WTC11 (cell line): Measurements from ENCODE around the gene TRIM41. TPM values are rescaled to one million over a fixed set of nuclear protein-coding genes. Genes with fewer than 3 reads are reported as not detected.
A peak's percentile ranks its signal among the peaks of the same experiment; 100 is the strongest.

Experiments used
- ARID4B ChIP-seq: sonication (generic); formaldehyde crosslinking; IDR thresholded peaks from 2 replicates; pipeline ENCODE4 v1.8.0; 2023; ENCODE audit warnings: missing genetic modification reagents, mild to moderate bottlenecking, borderline replicate concordance
- ATF1 ChIP-seq: sonication (generic); formaldehyde crosslinking; IDR thresholded peaks from 2 replicates; pipeline ENCODE4 v1.8.1; 2023; ENCODE audit warnings: mild to moderate bottlenecking, moderate library complexity, missing genetic modification reagents
- CREB1 ChIP-seq: sonication (generic); formaldehyde crosslinking; IDR thresholded peaks from 2 replicates; pipeline ENCODE4 v1.8.0; 2023; ENCODE audit warnings: mild to moderate bottlenecking, missing genetic modification reagents
- CREM ChIP-seq: sonication (generic); formaldehyde crosslinking; IDR thresholded peaks from 2 replicates; pipeline ENCODE4 v1.8.1; 2022; ENCODE audit warnings: mild to moderate bottlenecking, missing genetic modification reagents, moderate library complexity
- ELF4 ChIP-seq: sonication (generic); formaldehyde crosslinking; IDR thresholded peaks from 2 replicates; pipeline ENCODE4 v1.8.1; 2022; ENCODE audit warnings: low read depth, mild to moderate bottlenecking, moderate library complexity, missing genetic modification reagents
- ETV6 ChIP-seq: sonication (generic); formaldehyde crosslinking; IDR thresholded peaks from 2 replicates; pipeline ENCODE4 v1.8.1; 2022; ENCODE audit warnings: mild to moderate bottlenecking, missing genetic modification reagents
- GRHL2 ChIP-seq: fragments of 250-450 bp; sonication (Bioruptor Pico); IDR thresholded peaks from 2 replicates; pipeline ENCODE4 v1.8.0; 2022; ENCODE audit warnings: mild to moderate bottlenecking, moderate library complexity; ENCODE audit not compliant: insufficient replicate concordance, severe bottlenecking
- JUN ChIP-seq: sonication (generic); formaldehyde crosslinking; IDR thresholded peaks from 2 replicates; pipeline ENCODE4 v1.8.0; 2023; ENCODE audit warnings: mild to moderate bottlenecking, missing genetic modification reagents
- MLX ChIP-seq: sonication (generic); formaldehyde crosslinking; IDR thresholded peaks from 2 replicates; pipeline ENCODE4 v1.8.1; 2023; ENCODE audit warnings: mild to moderate bottlenecking, missing genetic modification reagents, moderate library complexity
- NFATC4 ChIP-seq: fragments of 250-450 bp; sonication (Bioruptor Pico); IDR thresholded peaks from 2 replicates; pipeline ENCODE4 v1.9.0; 2021; ENCODE audit warnings: mild to moderate bottlenecking
- NFE2L1 ChIP-seq: sonication (generic); formaldehyde crosslinking; IDR thresholded peaks from 2 replicates; pipeline ENCODE4 v1.8.1; 2023; ENCODE audit warnings: missing genetic modification reagents
- NFYB ChIP-seq: sonication (generic); formaldehyde crosslinking; conservative IDR thresholded peaks from 2 replicates; pipeline ENCODE4 v1.8.0; 2022; ENCODE audit warnings: low read depth, missing genetic modification reagents
- NR1H2 ChIP-seq: sonication (generic); formaldehyde crosslinking; IDR thresholded peaks from 2 replicates; pipeline ENCODE4 v1.9.0; 2021; ENCODE audit warnings: mild to moderate bottlenecking, moderate library complexity, missing genetic modification reagents
- PRDM15 ChIP-seq: sonication (generic); formaldehyde crosslinking; IDR thresholded peaks from 2 replicates; pipeline ENCODE4 v1.8.0; 2022; ENCODE audit warnings: missing genetic modification reagents
- PREB ChIP-seq: sonication (generic); formaldehyde crosslinking; IDR thresholded peaks from 2 replicates; pipeline ENCODE4 v1.8.1; 2022; ENCODE audit warnings: mild to moderate bottlenecking, missing genetic modification reagents, moderate library complexity, borderline replicate concordance
- SMAD3 ChIP-seq: sonication (generic); formaldehyde crosslinking; IDR thresholded peaks from 2 replicates; pipeline ENCODE4 v1.8.0; 2022; ENCODE audit warnings: missing genetic modification reagents, mild to moderate bottlenecking, borderline replicate concordance
- TCF7 ChIP-seq: sonication (generic); formaldehyde crosslinking; IDR thresholded peaks from 2 replicates; pipeline ENCODE4 v1.8.0; 2022; ENCODE audit warnings: mild to moderate bottlenecking, low read depth, missing genetic modification reagents, moderate library complexity
- TEAD1 ChIP-seq: sonication (generic); formaldehyde crosslinking; IDR thresholded peaks from 2 replicates; pipeline ENCODE4 v1.8.0; 2022; ENCODE audit warnings: mild to moderate bottlenecking, missing genetic modification reagents
- TEAD4 ChIP-seq: sonication (generic); formaldehyde crosslinking; IDR thresholded peaks from 2 replicates; pipeline ENCODE4 v1.8.0; 2022; ENCODE audit warnings: mild to moderate bottlenecking, missing genetic modification reagents
- ZBTB21 ChIP-seq: sonication (generic); formaldehyde crosslinking; IDR thresholded peaks from 2 replicates; pipeline ENCODE4 v1.8.1; 2023; ENCODE audit warnings: mild to moderate bottlenecking, missing genetic modification reagents, borderline replicate concordance
- ZNF281 ChIP-seq: sonication (generic); formaldehyde crosslinking; IDR thresholded peaks from 2 replicates; pipeline ENCODE4 v1.8.0; 2023; ENCODE audit warnings: mild to moderate bottlenecking, missing genetic modification reagents
- ZNF317 ChIP-seq: sonication (generic); formaldehyde crosslinking; IDR thresholded peaks from 2 replicates; pipeline ENCODE4 v1.8.1; 2023; ENCODE audit warnings: low read depth, mild to moderate bottlenecking, moderate library complexity, missing genetic modification reagents, borderline replicate concordance
- ZNF425 ChIP-seq: fragments of 250-450 bp; sonication (Bioruptor Pico); conservative IDR thresholded peaks from 2 replicates; pipeline ENCODE4 v1.9.0; 2021; ENCODE audit warnings: mild to moderate bottlenecking
- total RNA-seq: library from RNA; stranded (reverse); gene quantifications from 3 replicates; pipeline ENCODE4 v1.2.3, GENCODE V29; 2021

TRIM41 gene
- total RNA-seq, 1 experiment from 2014 or later, result 33.5 TPM

- TF ChIP-seq NFATC4 (no peak), TEAD4 (CRISPR knock-in tag) (no peak), ZNF317 (no peak), TEAD1 (CRISPR knock-in tag) (no peak; the same call in 1 of the 2 replicates), MLX (no peak), TCF7 (no peak), ZNF425 (CRISPR knock-in tag) (no peak), ELF4 (no peak), PRDM15 (CRISPR knock-in tag) (0 out of 2 replicates have a peak, but pooled peaks have one; percentile 9), ZBTB21 (CRISPR knock-in tag) (no peak), JUN (CRISPR knock-in tag) (no peak), CREB1 (no peak), ARID4B (CRISPR knock-in tag) (peak; percentile 36; the same call in 1 of the 2 replicates), CREM (CRISPR knock-in tag) (no peak), NR1H2 (CRISPR knock-in tag) (no peak), NFE2L1 (CRISPR knock-in tag) (no peak), ETV6 (CRISPR knock-in tag) (no peak; the same call in 1 of the 2 replicates), GRHL2 (CRISPR knock-in tag) (no peak), SMAD3 (CRISPR knock-in tag) (no peak), NFYB (CRISPR knock-in tag) (0 out of 2 replicates have a peak, but pooled peaks have one; percentile 41), ZNF281 (no peak; the same call in 1 of the 2 replicates), ATF1 (CRISPR knock-in tag) (no peak), PREB (CRISPR knock-in tag) (no peak)
Observed at GRCh38 chr5:181281077-181281983, 58.2 kb downstream of the TRIM41 start (continued).
